Measurements from ENCODE around the gene TUBA4B.
"Not testable (repeated sequence)": the region's sequence is repeated elsewhere in the genome, so short reads cannot be mapped to it uniquely, and the experiment has no call there.

Gene TUBA4B

GRCh38 chr2:219280651-219281050, 27.6 kb downstream of the TUBA4B start:
- H3K27me3 ChIP-seq, result no peaks in the 10 kb centered on the region
- no peaks in the 10 kb centered on the region for H3K9me3 ChIP-seq
- no peak for TF ChIP-seq Cebpa-rat (IDR thresholded peaks at IDR 0.05)
- peak overlapping the region; percentile 49 for H3K9ac ChIP-seq
- peaks cover 30% of the 10 kb centered on the region; the same call in 1 of the 2 replicates for H4K20me1 ChIP-seq
- no peak overlapping the region for H3K27ac ChIP-seq
- peaks cover 79% of the 10 kb centered on the region for H3K4me1 ChIP-seq
- H3K36me3 ChIP-seq, result peaks cover 9% of the 10 kb centered on the region; the same call in 1 of the 2 replicates
- peak overlapping the region; percentile 99 for H3K4me2 ChIP-seq
- H3K4me3 ChIP-seq, result peak overlapping the region; percentile 74; the same call in 1 of the 2 replicates

DNA sequence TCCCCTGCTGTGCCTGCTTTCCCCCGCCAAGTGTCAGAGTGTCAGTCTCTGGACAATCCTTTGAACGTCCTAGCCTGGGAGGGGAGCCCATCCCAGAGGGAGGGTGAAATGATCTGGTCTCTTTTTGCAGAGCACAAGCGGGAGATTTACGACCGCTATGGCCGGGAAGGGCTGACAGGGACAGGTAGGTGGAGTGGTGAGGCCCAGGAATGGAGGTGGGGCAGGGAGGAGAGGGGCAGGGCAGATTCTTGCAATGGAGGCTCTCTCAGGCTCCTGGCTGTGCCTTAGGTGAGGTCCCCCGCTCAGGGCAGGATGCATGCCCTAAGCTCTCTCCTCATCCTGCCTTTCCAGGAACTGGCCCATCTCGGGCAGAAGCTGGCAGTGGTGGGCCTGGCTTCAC, 28.5 kb downstream of the TUBA4B start:
- Histone ChIP-seq H3K9me3 (no peaks in the 10 kb centered on the region), H3K27me3 (no peaks in the 10 kb centered on the region), H3K4me3 (no peak overlapping the region; the same call in 1 of the 2 replicates), H3K9ac (peak overlapping the region; percentile 49; the same call in 1 of the 2 replicates), H4K20me1 (peaks cover 30% of the 10 kb centered on the region; the same call in 1 of the 2 replicates), H3K27ac (0 out of 2 replicates have a peak overlapping the region, but pooled peaks have one; percentile 10), H3K4me2 (peak overlapping the region; percentile 99), H3K4me1 (peaks cover 88% of the 10 kb centered on the region), H3K36me3 (peaks cover 9% of the 10 kb centered on the region; the same call in 1 of the 2 replicates)
- TF ChIP-seq Cebpa-rat (IDR thresholded peaks at IDR 0.05), result no peak

DNA sequence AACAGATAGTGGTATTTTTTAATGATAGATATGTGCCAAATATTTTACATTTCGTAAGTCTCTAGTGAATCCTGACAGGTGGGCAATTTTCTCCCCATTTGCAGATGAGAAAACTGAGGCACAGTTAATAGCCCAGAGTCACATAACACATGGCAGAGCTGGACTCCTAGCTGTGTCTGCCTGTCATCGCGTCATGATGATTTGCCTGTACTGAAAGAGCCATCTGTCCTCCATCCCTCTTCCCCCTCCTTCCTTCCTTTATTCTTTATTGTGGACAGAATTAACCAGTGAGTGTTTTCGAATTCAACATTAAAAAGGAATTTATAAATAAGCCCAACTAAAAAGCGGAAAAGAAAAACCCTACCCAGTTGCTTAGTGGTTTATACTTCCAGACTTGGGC, 29.3 kb downstream of the TUBA4B start:
- Histone ChIP-seq H3K4me1 (peaks cover 89% of the 10 kb centered on the region), H3K36me3 (peaks cover 9% of the 10 kb centered on the region; the same call in 1 of the 2 replicates), H3K9me3 (no peaks in the 10 kb centered on the region), H3K27ac (peak overlapping the region; percentile 53; the same call in 1 of the 2 replicates), H3K9ac (peak overlapping the region; percentile 61), H3K4me2 (peak overlapping the region; percentile 99), H4K20me1 (peaks cover 30% of the 10 kb centered on the region; the same call in 1 of the 2 replicates), H3K27me3 (no peaks in the 10 kb centered on the region), H3K4me3 (0 out of 2 replicates have a peak overlapping the region, but pooled peaks have one; percentile 18)
- TF ChIP-seq Cebpa-rat (IDR thresholded peaks at IDR 0.05), result no peak

- peak overlapping the region; percentile 53 for H3K27ac ChIP-seq
- 0 out of 2 replicates have a peak overlapping the region, but pooled peaks have one; percentile 18 for H3K4me3 ChIP-seq
- peak overlapping the region; percentile 99 for H3K4me2 ChIP-seq
- peaks cover 9% of the 10 kb centered on the region; the same call in 1 of the 2 replicates for H3K36me3 ChIP-seq
- H3K9ac ChIP-seq, result peak overlapping the region; percentile 61
- H3K4me1 ChIP-seq, result peaks cover 87% of the 10 kb centered on the region
- no peaks in the 10 kb centered on the region for H3K27me3 ChIP-seq
- H3K9me3 ChIP-seq, result no peaks in the 10 kb centered on the region
- no peak for TF ChIP-seq Cebpa-rat (IDR thresholded peaks at IDR 0.05)
- peaks cover 30% of the 10 kb centered on the region; the same call in 1 of the 2 replicates for H4K20me1 ChIP-seq
These were observed 30.0 kb downstream of the TUBA4B start for GRCh38 chr2:219282943-219283581.

GRCh38 chr2:219284501-219285372, 31.7 kb downstream of the TUBA4B start:
- Histone ChIP-seq H4K20me1 (peaks cover 30% of the 10 kb centered on the region; the same call in 1 of the 2 replicates), H3K36me3 (peaks cover 9% of the 10 kb centered on the region; the same call in 1 of the 2 replicates), H3K4me2 (peak overlapping the region; percentile 99), H3K4me1 (peaks cover 76% of the 10 kb centered on the region), H3K4me3 (no peak overlapping the region), H3K9me3 (no peaks in the 10 kb centered on the region), H3K27ac (peak overlapping the region; percentile 28; the same call in 1 of the 2 replicates), H3K27me3 (no peaks in the 10 kb centered on the region), H3K9ac (peak overlapping the region; percentile 17; the same call in 1 of the 2 replicates)
- no peak for TF ChIP-seq Cebpa-rat (IDR thresholded peaks at IDR 0.05)

- Histone ChIP-seq H3K27me3 (no peaks in the 10 kb centered on the region), H3K4me2 (peak overlapping the region; percentile 99), H3K4me3 (peak overlapping the region; percentile 25), H3K36me3 (peaks cover 9% of the 10 kb centered on the region; the same call in 1 of the 2 replicates), H3K9me3 (no peaks in the 10 kb centered on the region), H4K20me1 (peaks cover 30% of the 10 kb centered on the region; the same call in 1 of the 2 replicates), H3K27ac (peak overlapping the region; percentile 28; the same call in 1 of the 2 replicates), H3K4me1 (peaks cover 74% of the 10 kb centered on the region), H3K9ac (peak overlapping the region; percentile 17)
- no peak for TF ChIP-seq Cebpa-rat (IDR thresholded peaks at IDR 0.05)
These were observed 32.3 kb downstream of the TUBA4B start for GRCh38 chr2:219285373-219285735.

GRCh38 chr2:219285894-219286425, 32.9 kb downstream of the TUBA4B start:
- Histone ChIP-seq H3K36me3 (peaks cover 9% of the 10 kb centered on the region; the same call in 1 of the 2 replicates), H3K9me3 (no peaks in the 10 kb centered on the region), H4K20me1 (peaks cover 30% of the 10 kb centered on the region; the same call in 1 of the 2 replicates), H3K27ac (peak overlapping the region; percentile 28; the same call in 1 of the 2 replicates), H3K4me2 (peak overlapping the region; percentile 99), H3K9ac (peak overlapping the region; percentile 17), H3K27me3 (no peaks in the 10 kb centered on the region), H3K4me1 (peaks cover 68% of the 10 kb centered on the region), H3K4me3 (peak overlapping the region; percentile 25)
- TF ChIP-seq Cebpa-rat (IDR thresholded peaks at IDR 0.05), result no peak

GRCh38 chr2:219286436-219287115, 33.5 kb downstream of the TUBA4B start:
- peak overlapping the region; percentile 42; the same call in 1 of the 2 replicates for H3K4me2 ChIP-seq
- H4K20me1 ChIP-seq, result peaks cover 28% of the 10 kb centered on the region; the same call in 1 of the 2 replicates
- no peak for TF ChIP-seq Cebpa-rat (IDR thresholded peaks at IDR 0.05)
- H3K4me1 ChIP-seq, result peaks cover 62% of the 10 kb centered on the region
- H3K4me3 ChIP-seq, result no peak overlapping the region
- no peak overlapping the region for H3K9ac ChIP-seq
- peaks cover 9% of the 10 kb centered on the region; the same call in 1 of the 2 replicates for H3K36me3 ChIP-seq
- H3K27ac ChIP-seq, result no peak overlapping the region
- H3K27me3 ChIP-seq, result no peaks in the 10 kb centered on the region
- H3K9me3 ChIP-seq, result no peaks in the 10 kb centered on the region

DNA sequence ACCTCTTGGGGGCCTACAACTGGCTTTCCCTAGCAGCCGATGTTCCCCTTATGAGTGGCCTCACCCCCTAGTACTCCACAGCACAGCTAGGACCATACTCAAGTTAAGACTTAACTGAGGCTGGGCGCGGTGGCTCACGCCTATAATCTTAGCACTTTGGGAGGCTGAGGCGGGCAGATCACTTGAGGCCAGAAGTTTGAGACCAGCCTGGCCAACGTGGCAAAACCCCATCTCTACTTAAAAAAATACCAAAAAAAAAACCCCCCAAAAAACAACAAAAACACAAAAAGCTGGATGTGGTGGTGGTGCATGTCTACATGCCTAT, 34.0 kb downstream of the TUBA4B start:
- not testable (repeated sequence) for H3K4me2 ChIP-seq, H3K27me3 ChIP-seq, H3K27ac ChIP-seq, H3K36me3 ChIP-seq, H3K9me3 ChIP-seq, H3K9ac ChIP-seq, H3K4me3 ChIP-seq
- H3K4me1 ChIP-seq, result peaks cover 57% of the 10 kb centered on the region
- H4K20me1 ChIP-seq, result peaks cover 23% of the 10 kb centered on the region; the same call in 1 of the 2 replicates

All from BLaER1 (cell line).